HEK293 (cell line): ENCODE results near the gene TRIM8.

Experiments used
- CTCF ChIA-PET: fragments of 350-600 bp; formaldehyde crosslinking; extraction: SDS; loops from one replicate; lab custom pipeline; 2021; ENCODE audit warnings: antibody characterized with exemption; lab: Yijun Ruan, JAX
- POLR2A ChIA-PET: fragments of 300-600 bp; formaldehyde crosslinking; extraction: SDS; loops from one replicate; lab custom pipeline; 2020; ENCODE audit warnings: antibody characterized with exemption, inconsistent platforms; lab: Yijun Ruan, JAX
- H3K27ac ChIP-seq: fragments of 200-500 bp; sonication (Bioruptor generic); 2 replicates; pipeline ENCODE4 v1.5.1; 2014; ENCODE audit warnings: low read depth, low read length, control low read depth, inconsistent platforms; ENCODE audit errors: extremely low read depth
- H3K36me3 ChIP-seq, 2 experiments: fragments of 200-500 bp in 1 of 2; sonication (Bioruptor generic) in 1 of 2; 1 replicate in 1 of 2; 2 replicates in 1 of 2; pipeline ENCODE4 v1.5.1; 2014 to 2017; ENCODE audit warnings: inconsistent platforms in 2 of 2, low read length in 2 of 2; ENCODE audit not compliant: control insufficient read depth in 2 of 2, insufficient read depth in 1 of 2
- H3K4me1 ChIP-seq: fragments of 200-500 bp; sonication (Bioruptor generic); 2 replicates; pipeline ENCODE4 v1.5.1; 2014; ENCODE audit warnings: mild to moderate bottlenecking, low read length, inconsistent platforms; ENCODE audit not compliant: control insufficient read depth, insufficient read depth
- H3K4me3 ChIP-seq: 2 replicates; pipeline ENCODE4 v1.5.1; 2011; ENCODE audit warnings: low read depth, mild to moderate bottlenecking, control low read depth, low read length, moderate library complexity
- H3K9me3 ChIP-seq: fragments of 200-500 bp; sonication (Bioruptor generic); 2 replicates; pipeline ENCODE4 v1.5.1; 2014; ENCODE audit warnings: low read depth, low read length, inconsistent platforms; ENCODE audit not compliant: control insufficient read depth, insufficient read depth
- MZF1 ChIP-seq: fragments of 450-650 bp; formaldehyde crosslinking; IDR thresholded peaks from 2 replicates; pipeline ENCODE4 v1.5.1; 2017; ENCODE audit warnings: missing biosample characterization, missing genetic modification characterization, borderline replicate concordance
- PBX3 ChIP-seq: sonication (generic); formaldehyde crosslinking; IDR thresholded peaks from 2 replicates; pipeline ENCODE4 v1.8.1; 2022; ENCODE audit warnings: mild to moderate bottlenecking, moderate library complexity, missing genetic modification reagents
- PRDM10 ChIP-seq: fragments of 450-650 bp; formaldehyde crosslinking; IDR thresholded peaks from 2 replicates; pipeline ENCODE4 v1.5.1; 2016; ENCODE audit warnings: missing biosample characterization, missing genetic modification characterization
- PRDM2 ChIP-seq: fragments of 450-650 bp; formaldehyde crosslinking; IDR thresholded peaks from 2 replicates; pipeline ENCODE4 v1.5.1; 2016; ENCODE audit warnings: missing biosample characterization, missing genetic modification characterization, borderline replicate concordance
- YY1 ChIP-seq: fragments of 450-650 bp; formaldehyde crosslinking; IDR thresholded peaks from 2 replicates; pipeline ENCODE4 v1.5.1; 2018; ENCODE audit warnings: missing biosample characterization, missing genetic modification characterization
- ZBTB17 ChIP-seq: fragments of 450-650 bp; formaldehyde crosslinking; IDR thresholded peaks from 2 replicates; pipeline ENCODE4 v1.5.1; 2016; ENCODE audit warnings: missing biosample characterization, missing genetic modification characterization
- ZBTB20 ChIP-seq: fragments of 450-650 bp; formaldehyde crosslinking; IDR thresholded peaks from 2 replicates; pipeline ENCODE4 v1.5.1; 2016; ENCODE audit warnings: missing biosample characterization, missing genetic modification characterization
- ZBTB7A ChIP-seq: fragments of 450-650 bp; formaldehyde crosslinking; IDR thresholded peaks from 2 replicates; pipeline ENCODE4 v1.5.1; 2016; ENCODE audit warnings: low read depth, missing biosample characterization, missing genetic modification characterization
- ZFP37 ChIP-seq: fragments of 450-650 bp; formaldehyde crosslinking; IDR thresholded peaks from 2 replicates; pipeline ENCODE4 v1.5.1; 2016; ENCODE audit warnings: missing biosample characterization, missing genetic modification characterization
- ZNF157 ChIP-seq: fragments of 450-650 bp; formaldehyde crosslinking; IDR thresholded peaks from 2 replicates; pipeline ENCODE4 v1.5.1; 2016; ENCODE audit warnings: missing biosample characterization, missing genetic modification characterization
- ZNF335 ChIP-seq: fragments of 450-650 bp; formaldehyde crosslinking; conservative IDR thresholded peaks from 2 replicates; pipeline ENCODE4 v1.5.1; 2016; ENCODE audit warnings: missing biosample characterization, missing genetic modification characterization
- ZNF513 ChIP-seq: fragments of 450-650 bp; IDR thresholded peaks from 2 replicates; pipeline ENCODE4 v1.5.1; 2018; ENCODE audit warnings: missing biosample characterization, missing genetic modification characterization
- ZNF560 ChIP-seq: fragments of 450-650 bp; formaldehyde crosslinking; IDR thresholded peaks from 2 replicates; pipeline ENCODE4 v1.5.1; 2017; ENCODE audit warnings: missing biosample characterization, missing genetic modification characterization, borderline replicate concordance
- ZNF701 ChIP-seq: fragments of 450-650 bp; formaldehyde crosslinking; IDR thresholded peaks from 2 replicates; pipeline ENCODE4 v1.5.1; 2016; ENCODE audit warnings: missing biosample characterization, missing genetic modification characterization
- ZNF76 ChIP-seq: fragments of 450-650 bp; formaldehyde crosslinking; IDR thresholded peaks from 2 replicates; pipeline ENCODE4; 2016; ENCODE audit warnings: low read depth, missing biosample characterization, missing genetic modification characterization, borderline replicate concordance
- ZNF830 ChIP-seq: fragments of 450-650 bp; IDR thresholded peaks from 2 replicates; pipeline ENCODE4 v1.5.0; 2018; ENCODE audit warnings: missing biosample characterization, missing genetic modification characterization, low read depth, mild to moderate bottlenecking, moderate library complexity
- ZNF837 ChIP-seq: fragments of 450-650 bp; formaldehyde crosslinking; IDR thresholded peaks from 2 replicates; pipeline ENCODE4 v1.5.1; 2016; ENCODE audit warnings: missing biosample characterization, missing genetic modification characterization

Gene TRIM8

GRCh38 chr10:102644646-102645387 is 538 bp downstream of the TRIM8 start (continued):
- TF ChIP-seq ZNF157 (tag by site-specific recombination), result no peak
- no peak for TF ChIP-seq ZNF701 (tag by site-specific recombination)
- no peak for TF ChIP-seq ZNF560 (tag by site-specific recombination)
- TF ChIP-seq PRDM2 (tag by site-specific recombination), result no peak; the same call in 1 of the 2 replicates
- TF ChIP-seq PBX3 (CRISPR knock-in tag), result peak; percentile 91; the same call in 1 of the 2 replicates
- TF ChIP-seq MZF1, result no peak
- peak; percentile 93 for TF ChIP-seq ZBTB20 (tag by site-specific recombination)
- TF ChIP-seq ZBTB7A (tag by site-specific recombination), result peak; percentile 77
- peak; percentile 91 for TF ChIP-seq ZFP37 (tag by site-specific recombination)

- H3K4me1 ChIP-seq, result peaks cover 16% of the 10 kb centered on the region
- ChIA-PET CTCF (interaction anchor here (1.0 to 1.8 kb wide), 5 partner anchors 18 to 69 kb away, joined by 3 to 11 read pairs (median 5); partner anchors contain the start of gene ARL3), POLR2A (interaction anchor here (0.6 to 3.5 kb wide), 13 partner anchors 12 to 415 kb away, joined by 3 to 24 read pairs (median 5); partner anchors contain the start of genes ACTR1A, ARL3, SFXN2 and SUFU)
- H3K4me3 ChIP-seq, result peak overlapping the region; percentile 69
- H3K27ac ChIP-seq, result peak overlapping the region; percentile 86
- no peaks in the 10 kb centered on the region for H3K9me3 ChIP-seq
- TF ChIP-seq YY1, result peak; percentile 52; the same call in 1 of the 2 replicates
- no peak for TF ChIP-seq ZNF830 (tag by site-specific recombination)
- 0 out of 2 replicates have a peak, but pooled peaks have one; percentile 25 for TF ChIP-seq ZNF513
- TF ChIP-seq ZBTB17 (tag by site-specific recombination), result peak; percentile 35; the same call in 1 of the 2 replicates
- peak; percentile 7 for TF ChIP-seq ZBTB20 (tag by site-specific recombination)
- TF ChIP-seq ZNF335 (tag by site-specific recombination), result peak; percentile 68
- TF ChIP-seq ZNF76 (tag by site-specific recombination), result peak; percentile 82
- no peak for TF ChIP-seq ZNF837
- peak; percentile 50 for TF ChIP-seq PRDM10 (tag by site-specific recombination)
- peaks cover 0 to 18% of the 10 kb centered on the region in 2 experiments; a peak in 1 of 3 replicates for H3K36me3 ChIP-seq
Measured at GRCh38 chr10:102645388-102645740, 1.1 kb downstream of the TRIM8 start.
